ENCODE measurements around the gene TAS2R10.

Gene TAS2R10, protein sequence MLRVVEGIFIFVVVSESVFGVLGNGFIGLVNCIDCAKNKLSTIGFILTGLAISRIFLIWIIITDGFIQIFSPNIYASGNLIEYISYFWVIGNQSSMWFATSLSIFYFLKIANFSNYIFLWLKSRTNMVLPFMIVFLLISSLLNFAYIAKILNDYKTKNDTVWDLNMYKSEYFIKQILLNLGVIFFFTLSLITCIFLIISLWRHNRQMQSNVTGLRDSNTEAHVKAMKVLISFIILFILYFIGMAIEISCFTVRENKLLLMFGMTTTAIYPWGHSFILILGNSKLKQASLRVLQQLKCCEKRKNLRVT

DNA sequence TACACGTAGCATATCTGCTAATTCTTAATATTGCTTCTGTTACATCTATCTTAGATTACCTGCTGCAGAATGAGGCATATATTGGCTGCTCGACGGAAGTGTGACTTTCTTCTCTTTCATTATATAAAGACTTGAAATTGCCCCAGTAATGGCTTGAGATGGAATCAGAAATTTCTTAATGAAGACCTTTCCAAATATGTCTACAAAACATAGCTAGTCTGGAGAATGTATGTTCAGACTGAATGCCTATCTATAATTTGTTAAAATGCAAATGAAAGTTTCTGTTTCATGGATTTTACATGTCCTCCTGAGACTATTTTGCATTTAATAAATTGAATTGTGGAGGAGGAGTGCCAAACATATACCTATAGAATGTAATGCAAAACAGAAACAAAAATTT is at the start of gene TAS2R10:
Gene TAS2R10 (minus strand): TSS at position 101 of the 400 bp plus-strand sequence. CDS start 89 bp downstream, at position 12.
- Mint-ChIP-seq H3K4me1 (no peaks in the 10 kb centered on the region), H3K27ac (no peak within 1 kb of the TSS), H3K4me3 (no peak within 1 kb of the TSS), H3K9me3 (no peaks in the 10 kb centered on the region), H3K36me3 (no peaks in the 10 kb centered on the region), H3K27me3 (no peaks in the 10 kb centered on the region)
- ATAC-seq = no peak

DNA sequence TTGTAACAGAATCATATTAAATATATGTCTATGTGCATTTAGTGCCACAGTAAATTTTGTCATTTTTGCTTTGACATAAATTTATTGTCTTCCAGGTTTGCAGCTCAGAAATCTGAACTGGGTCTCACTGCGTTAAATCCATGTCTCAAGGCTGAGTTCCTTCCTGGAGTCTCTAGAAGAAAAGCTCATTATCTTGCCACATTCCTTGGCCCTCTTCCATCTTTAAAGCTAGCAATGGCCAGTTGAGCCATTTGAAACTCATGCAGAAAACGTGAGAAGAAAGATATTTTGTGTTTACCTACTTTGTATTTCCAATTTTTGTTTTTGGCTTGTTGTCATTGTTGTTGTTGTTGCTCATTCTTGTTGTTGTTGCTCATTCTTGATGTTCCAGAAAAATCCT is 47.2 kb upstream of the TAS2R10 start:
- no peak for ATAC-seq
- Mint-ChIP-seq H3K4me3 (no peak overlapping the region), H3K27ac (no peak overlapping the region), H3K9me3 (peaks cover 9% of the 10 kb centered on the region), H3K4me1 (no peaks in the 10 kb centered on the region), H3K27me3 (no peaks in the 10 kb centered on the region), H3K36me3 (peaks cover 62% of the 10 kb centered on the region)

DNA sequence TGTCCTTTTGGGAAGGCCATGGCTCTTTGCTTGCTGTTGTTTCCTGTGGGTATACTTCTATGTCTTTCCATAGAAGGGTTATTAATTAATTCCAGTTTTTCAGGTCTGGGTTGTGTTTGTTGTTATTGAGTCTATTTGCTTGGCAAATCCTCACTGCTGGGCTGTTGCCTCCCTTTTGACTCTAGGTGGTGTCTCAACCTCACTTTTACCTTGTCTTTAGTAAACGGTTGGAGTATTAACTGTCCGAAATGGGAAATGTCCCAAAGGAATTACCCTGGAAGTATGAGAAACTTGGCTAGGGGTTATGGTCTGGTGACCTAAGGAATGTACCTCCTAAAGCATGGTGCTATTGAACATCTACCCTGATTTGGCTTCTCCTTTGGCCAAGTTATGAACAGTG is 41.2 kb upstream of the TAS2R10 start:
- Mint-ChIP-seq H3K27ac (no peak overlapping the region), H3K9me3 (peaks cover 8% of the 10 kb centered on the region), H3K36me3 (peaks cover 74% of the 10 kb centered on the region), H3K27me3 (no peaks in the 10 kb centered on the region), H3K4me3 (no peak overlapping the region), H3K4me1 (no peaks in the 10 kb centered on the region)
- ATAC-seq = no peak

DNA sequence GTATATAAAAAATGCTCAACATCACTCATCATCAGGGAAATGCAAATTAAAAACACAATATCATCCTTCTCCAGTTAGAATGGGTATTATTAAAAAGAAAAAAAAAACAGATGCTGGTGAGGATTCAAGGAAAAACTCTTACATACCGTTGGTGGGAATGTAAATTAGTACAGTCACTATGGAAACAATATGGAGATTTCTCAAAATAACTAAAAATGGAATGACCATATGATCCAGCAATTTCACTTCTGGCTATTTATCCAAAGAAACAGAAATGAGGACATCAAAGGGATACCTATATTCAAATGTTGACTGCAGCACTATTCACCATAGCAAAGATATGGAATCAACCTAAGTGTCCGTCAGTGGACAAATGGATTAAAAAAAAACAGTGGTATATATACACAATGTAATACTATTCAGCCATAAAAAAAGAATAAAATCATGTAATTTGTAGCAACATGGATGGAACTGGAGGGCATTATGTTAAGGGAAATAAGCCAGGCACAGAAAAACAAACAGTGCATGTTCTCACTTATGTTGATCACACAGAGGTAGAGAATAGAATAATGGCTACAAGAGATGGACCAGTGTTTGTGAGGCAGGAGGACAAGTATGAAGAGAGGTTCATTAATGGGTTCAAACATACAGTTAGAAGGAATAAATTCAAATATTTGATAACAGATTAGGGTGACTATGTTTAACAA is 37.5 kb upstream of the TAS2R10 start:
- Mint-ChIP-seq H3K27me3 (no peaks in the 10 kb centered on the region), H3K36me3 (peaks cover 91% of the 10 kb centered on the region), H3K4me3 (no peak overlapping the region), H3K9me3 (peaks cover 30% of the 10 kb centered on the region), H3K27ac (no peak overlapping the region), H3K4me1 (no peaks in the 10 kb centered on the region)
- no peak for ATAC-seq

DNA sequence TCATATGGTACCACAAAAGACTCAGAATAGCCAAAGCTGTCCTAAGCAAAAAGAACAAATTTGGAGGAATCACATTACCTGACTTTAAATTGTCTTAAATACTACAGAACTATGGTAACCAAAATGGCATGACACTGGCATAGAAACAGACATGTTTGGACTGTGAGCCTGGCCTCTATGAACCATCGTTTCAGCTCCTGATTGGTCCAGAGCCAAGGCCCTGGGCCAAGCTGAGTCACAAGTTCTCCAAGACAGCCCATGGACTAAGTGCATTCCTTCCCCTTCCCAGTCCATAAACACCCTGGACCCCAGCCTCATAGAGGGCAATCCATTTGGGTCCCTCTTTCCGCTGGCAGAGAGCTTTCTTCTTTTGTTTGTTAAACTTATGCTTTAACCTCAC is 35.2 kb upstream of the TAS2R10 start:
- no peak overlapping the region for H3K4me3 Mint-ChIP-seq
- no peaks in the 10 kb centered on the region for H3K4me1 Mint-ChIP-seq
- H3K27me3 Mint-ChIP-seq = no peaks in the 10 kb centered on the region
- no peak for ATAC-seq
- H3K9me3 Mint-ChIP-seq = peaks cover 48% of the 10 kb centered on the region
- peaks cover 91% of the 10 kb centered on the region for H3K36me3 Mint-ChIP-seq
- no peak overlapping the region for H3K27ac Mint-ChIP-seq

DNA sequence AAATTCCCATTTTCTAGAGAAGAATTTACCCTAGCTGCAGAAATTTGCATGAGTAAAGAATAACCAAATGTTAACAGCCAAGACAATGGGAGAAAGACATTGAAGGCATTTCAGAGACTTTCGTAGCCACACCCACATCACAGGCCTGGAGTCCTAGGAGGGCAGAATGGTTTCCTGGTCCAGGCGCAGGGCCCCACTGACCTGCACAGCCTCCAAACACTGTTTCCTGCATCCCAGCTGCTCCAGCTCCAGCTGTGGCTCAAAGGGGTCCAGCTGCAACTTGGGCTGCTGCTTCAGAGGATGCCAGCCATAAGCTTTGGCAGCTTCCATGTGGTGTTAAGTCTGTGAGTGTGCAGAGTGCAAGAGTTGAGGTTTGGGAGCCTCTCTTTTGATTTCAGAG is 29.6 kb upstream of the TAS2R10 start:
- no peak for ATAC-seq
- H3K36me3 Mint-ChIP-seq = peaks cover 77% of the 10 kb centered on the region
- no peak overlapping the region for H3K27ac Mint-ChIP-seq
- no peak overlapping the region for H3K4me3 Mint-ChIP-seq
- H3K9me3 Mint-ChIP-seq = peaks cover 37% of the 10 kb centered on the region
- H3K4me1 Mint-ChIP-seq = no peaks in the 10 kb centered on the region
- H3K27me3 Mint-ChIP-seq = no peaks in the 10 kb centered on the region

DNA sequence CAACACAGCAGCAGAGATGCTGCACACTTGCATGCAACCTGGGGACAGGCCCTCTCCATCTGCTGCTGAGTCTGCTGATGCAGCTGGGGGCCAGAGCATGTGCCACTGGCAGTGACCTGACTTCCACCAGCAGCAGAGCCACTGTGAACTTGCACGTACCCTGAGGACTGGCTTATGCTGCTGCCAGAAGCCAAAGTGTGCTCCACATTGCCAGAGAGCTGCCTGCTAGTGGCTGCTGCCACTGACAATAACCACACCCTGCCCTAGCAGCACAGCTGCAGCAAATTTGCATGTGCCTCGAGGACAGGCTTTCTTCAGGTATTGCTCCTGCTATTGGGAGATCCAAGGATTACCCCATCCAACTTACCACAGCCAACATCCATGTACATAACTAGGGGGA is 27.6 kb upstream of the TAS2R10 start:
- no peak for ATAC-seq
- peaks cover 63% of the 10 kb centered on the region for H3K36me3 Mint-ChIP-seq
- H3K27ac Mint-ChIP-seq = no peak overlapping the region
- H3K27me3 Mint-ChIP-seq = no peaks in the 10 kb centered on the region
- H3K4me3 Mint-ChIP-seq = no peak overlapping the region
- peaks cover 25% of the 10 kb centered on the region for H3K9me3 Mint-ChIP-seq
- no peaks in the 10 kb centered on the region for H3K4me1 Mint-ChIP-seq

DNA sequence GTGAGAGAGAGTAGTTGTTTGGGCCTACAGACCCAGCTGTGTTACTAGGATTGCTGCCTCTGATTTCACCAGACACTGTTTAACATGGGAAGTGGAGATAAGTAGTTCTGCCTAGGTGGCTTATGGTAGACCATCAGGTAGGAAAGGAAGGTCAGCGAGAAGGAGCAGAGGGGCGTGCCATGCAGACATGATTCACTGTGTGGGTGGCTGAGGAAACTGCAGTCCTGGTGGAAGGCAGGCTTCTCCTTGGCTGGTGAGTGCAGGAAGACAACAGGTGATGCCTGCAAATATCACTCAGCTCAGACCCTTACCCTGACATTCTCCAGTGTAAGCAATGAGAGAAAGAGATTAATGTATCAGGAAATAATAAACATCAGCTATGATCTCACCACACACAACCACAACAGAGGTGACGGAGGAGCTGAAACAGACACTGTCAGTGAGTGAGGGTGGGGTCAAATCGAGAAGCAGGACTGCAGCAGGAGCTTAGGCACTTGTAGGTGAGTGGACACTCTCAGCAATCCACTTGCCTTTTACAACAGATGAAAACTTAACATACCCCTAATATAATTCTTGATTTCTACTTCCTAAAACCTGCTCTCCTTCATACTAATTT is 25.2 kb upstream of the TAS2R10 start:
- Mint-ChIP-seq H3K27me3 (no peaks in the 10 kb centered on the region), H3K27ac (no peak overlapping the region), H3K4me3 (no peak overlapping the region), H3K9me3 (peaks cover 5% of the 10 kb centered on the region), H3K4me1 (no peaks in the 10 kb centered on the region), H3K36me3 (peaks cover 56% of the 10 kb centered on the region)
- no peak for ATAC-seq

DNA sequence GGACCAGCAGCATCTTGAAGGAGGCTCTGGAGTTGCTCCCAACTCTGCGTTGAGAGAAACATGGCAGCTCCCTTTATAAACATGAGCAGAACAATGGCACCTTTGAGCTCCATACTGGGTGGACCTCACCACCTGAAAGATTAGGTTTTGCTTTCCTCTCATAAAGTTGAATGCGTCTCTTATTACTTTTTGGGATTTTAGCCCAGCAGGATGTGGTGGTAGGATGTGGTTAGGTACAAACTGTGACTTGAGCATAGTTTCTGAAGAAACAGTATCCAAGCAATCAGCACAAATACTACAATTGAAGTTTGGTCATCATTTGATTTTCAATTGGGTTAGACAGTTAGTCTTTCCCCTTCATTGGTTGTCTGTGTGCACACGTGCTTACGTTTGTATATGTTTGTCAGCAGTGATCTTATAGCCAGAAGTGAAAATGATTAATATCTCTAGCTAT is 23.3 kb upstream of the TAS2R10 start, which contains the start of gene PRR4:
Gene PRR4 (minus strand): TSS at position 51 of the 454 bp plus-strand sequence. CDS start 38 bp downstream, at position 13.
- Mint-ChIP-seq H3K4me1 (no peaks in the 10 kb centered on the region), H3K27ac (no peak within 1 kb of the TSS), H3K9me3 (no peaks in the 10 kb centered on the region), H3K4me3 (no peak within 1 kb of the TSS), H3K27me3 (no peaks in the 10 kb centered on the region), H3K36me3 (peaks cover 57% of the 10 kb centered on the region)
- no peak for ATAC-seq

DNA sequence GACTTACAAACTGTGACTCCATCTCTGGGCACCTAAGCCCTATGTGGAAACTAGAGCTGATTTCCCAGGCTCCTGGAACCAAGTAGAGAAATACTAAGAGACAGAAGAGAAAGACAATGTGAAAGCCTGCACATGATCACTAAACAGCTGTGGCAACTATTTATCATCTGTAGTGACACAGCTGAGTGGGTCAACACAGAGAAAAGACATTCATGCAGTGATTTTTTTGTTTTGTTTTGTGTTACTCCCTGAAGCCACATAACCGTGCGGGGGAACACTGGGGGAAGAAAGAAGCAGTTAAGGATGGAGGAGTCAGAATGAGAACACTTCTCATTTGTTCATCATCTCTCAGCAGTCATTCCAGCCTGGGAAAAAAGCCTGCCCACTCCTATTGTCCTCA is 21.6 kb upstream of the TAS2R10 start:
- no peak overlapping the region for H3K4me3 Mint-ChIP-seq
- H3K4me1 Mint-ChIP-seq = no peaks in the 10 kb centered on the region
- H3K9me3 Mint-ChIP-seq = no peaks in the 10 kb centered on the region
- ATAC-seq = no peak
- no peaks in the 10 kb centered on the region for H3K27me3 Mint-ChIP-seq
- H3K27ac Mint-ChIP-seq = no peak overlapping the region
- H3K36me3 Mint-ChIP-seq = peaks cover 62% of the 10 kb centered on the region

DNA sequence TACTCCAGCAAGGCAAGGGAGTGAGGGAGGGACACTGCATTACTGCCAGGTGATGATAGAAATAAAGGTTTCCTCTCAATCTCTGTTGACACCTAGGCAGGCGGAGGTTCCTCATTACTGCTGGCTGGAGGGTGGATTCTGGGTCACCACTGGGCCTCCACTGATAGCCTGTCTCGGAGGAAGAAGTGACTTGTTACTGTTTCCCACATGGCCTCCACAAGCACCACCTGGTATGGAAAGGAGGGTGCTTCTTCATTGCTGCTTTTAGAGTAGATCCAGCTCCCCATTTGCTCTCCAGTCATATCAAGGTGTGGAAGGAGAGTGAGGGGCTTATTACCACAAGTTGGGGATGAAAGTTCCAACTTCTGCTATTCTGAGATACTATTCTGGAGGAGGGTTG is 16.7 kb upstream of the TAS2R10 start:
- no peak overlapping the region for H3K4me3 Mint-ChIP-seq
- no peaks in the 10 kb centered on the region for H3K27me3 Mint-ChIP-seq
- no peaks in the 10 kb centered on the region for H3K4me1 Mint-ChIP-seq
- H3K9me3 Mint-ChIP-seq = peaks cover 1% of the 10 kb centered on the region
- H3K27ac Mint-ChIP-seq = no peak overlapping the region
- peaks cover 53% of the 10 kb centered on the region for H3K36me3 Mint-ChIP-seq
- ATAC-seq = no peak

DNA sequence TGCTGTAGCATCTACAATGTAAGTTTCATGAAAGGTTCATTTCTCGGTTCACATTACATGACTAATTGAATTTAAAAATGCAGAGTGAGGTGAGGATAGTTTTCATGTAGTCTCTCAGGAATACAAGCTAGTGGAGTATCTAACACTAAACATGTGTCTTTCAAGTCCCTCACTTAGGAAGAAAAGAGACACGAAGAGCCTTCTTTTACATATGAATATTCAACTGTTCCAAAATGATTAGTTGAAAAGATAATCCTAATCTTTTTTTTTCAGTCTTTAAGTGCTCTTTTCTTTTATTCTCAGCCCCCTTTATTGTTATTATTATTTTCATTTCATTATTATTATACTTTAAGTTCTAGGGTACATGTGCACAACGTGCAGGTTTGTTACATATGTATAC is 12.3 kb upstream of the TAS2R10 start:
- Mint-ChIP-seq H3K4me1 (no peaks in the 10 kb centered on the region), H3K27ac (no peak overlapping the region), H3K36me3 (peaks cover 25% of the 10 kb centered on the region), H3K27me3 (no peaks in the 10 kb centered on the region), H3K4me3 (no peak overlapping the region), H3K9me3 (peaks cover 3% of the 10 kb centered on the region)
- ATAC-seq = no peak

DNA sequence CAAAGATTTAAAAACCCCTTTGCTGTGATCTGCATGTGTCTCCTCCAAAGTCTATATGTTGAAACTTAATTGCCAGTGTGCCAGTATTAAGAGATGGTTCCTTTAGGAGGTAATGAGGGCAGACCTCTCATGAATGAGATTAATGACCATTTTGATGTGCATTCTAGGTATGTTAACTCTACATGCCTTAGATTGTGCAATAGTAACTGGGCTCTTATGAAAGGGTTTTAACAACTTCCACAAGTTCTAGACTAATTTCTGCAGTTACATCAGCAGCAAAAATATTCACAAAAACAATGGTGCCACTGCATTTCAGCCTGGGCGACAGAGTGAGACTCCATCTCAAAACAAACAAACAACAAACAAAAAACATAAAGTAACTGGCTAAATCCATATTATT is 3.8 kb upstream of the TAS2R10 start:
- Mint-ChIP-seq H3K4me3 (no peak overlapping the region), H3K27ac (no peak overlapping the region), H3K27me3 (no peaks in the 10 kb centered on the region), H3K4me1 (no peaks in the 10 kb centered on the region), H3K9me3 (no peaks in the 10 kb centered on the region), H3K36me3 (no peaks in the 10 kb centered on the region)
- no peak for ATAC-seq

DNA sequence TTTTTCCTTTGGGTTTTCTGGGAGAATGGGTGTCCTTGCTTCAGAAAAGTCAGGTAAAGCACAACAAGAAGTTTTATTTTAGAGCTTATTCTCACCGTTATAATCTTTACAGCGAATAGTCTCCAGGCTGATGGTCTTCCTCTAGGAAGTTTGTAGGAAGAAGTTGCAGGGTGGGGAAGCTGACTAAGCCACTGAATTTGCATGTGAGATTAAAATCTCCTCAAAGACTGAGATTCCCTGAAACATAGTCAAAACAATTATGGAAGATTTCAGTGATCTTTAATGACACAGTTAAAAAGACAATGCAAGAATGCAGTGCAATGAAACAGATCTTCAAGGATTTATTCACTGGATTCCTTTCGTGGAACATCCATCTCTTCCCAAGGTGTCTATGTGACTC is 1.2 kb downstream of the TAS2R10 start:
- H3K27me3 Mint-ChIP-seq = no peaks in the 10 kb centered on the region
- no peaks in the 10 kb centered on the region for H3K9me3 Mint-ChIP-seq
- no peak overlapping the region for H3K27ac Mint-ChIP-seq
- H3K36me3 Mint-ChIP-seq = no peaks in the 10 kb centered on the region
- H3K4me3 Mint-ChIP-seq = no peak overlapping the region
- ATAC-seq = no peak
- H3K4me1 Mint-ChIP-seq = no peaks in the 10 kb centered on the region

DNA sequence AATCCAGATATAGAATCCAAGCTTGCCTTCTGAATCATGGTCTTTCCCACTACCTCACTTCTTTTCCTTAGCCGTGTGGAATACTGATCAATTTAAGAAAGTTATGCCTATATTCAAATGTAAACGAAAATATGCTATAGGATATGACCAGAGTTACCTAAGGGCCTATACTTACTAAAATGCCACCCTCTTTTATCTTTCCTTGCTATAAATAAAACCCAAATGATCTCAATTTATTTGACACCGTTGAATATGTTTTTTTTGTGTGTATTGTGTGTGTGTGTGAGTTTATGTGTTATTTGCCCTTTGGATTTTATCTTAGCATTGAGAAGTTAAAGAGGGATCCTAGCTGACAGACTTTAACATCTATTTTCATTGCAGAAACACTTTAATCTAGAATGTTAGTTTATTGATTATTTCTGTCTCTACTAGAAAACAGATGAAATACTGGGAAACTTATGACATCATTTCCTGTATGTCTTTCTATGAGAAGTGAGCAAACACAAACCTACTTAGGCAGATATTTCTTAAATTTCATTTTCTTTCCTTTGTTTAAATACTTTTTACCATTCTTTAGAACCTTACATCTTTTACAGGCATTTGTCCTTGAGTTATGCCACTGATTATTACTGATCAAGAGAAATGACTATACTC is 14.1 kb downstream of the TAS2R10 start:
- Mint-ChIP-seq H3K9me3 (no peaks in the 10 kb centered on the region), H3K36me3 (no peaks in the 10 kb centered on the region), H3K27ac (no peak overlapping the region), H3K4me3 (no peak overlapping the region), H3K27me3 (peaks cover 18% of the 10 kb centered on the region), H3K4me1 (no peaks in the 10 kb centered on the region)
- ATAC-seq = no peak
